Measurements from ENCODE around the gene CBFA2T3. TPM values are rescaled to one million over a fixed set of nuclear protein-coding genes. Genes with fewer than 3 reads are reported as not detected.

CBFA2T3 gene
- total and polyA plus RNA-seq, 2 donors (not counting 1 experiment from before 2014, with no cell fraction given), result 40.8 to 58.3 TPM

DNA sequence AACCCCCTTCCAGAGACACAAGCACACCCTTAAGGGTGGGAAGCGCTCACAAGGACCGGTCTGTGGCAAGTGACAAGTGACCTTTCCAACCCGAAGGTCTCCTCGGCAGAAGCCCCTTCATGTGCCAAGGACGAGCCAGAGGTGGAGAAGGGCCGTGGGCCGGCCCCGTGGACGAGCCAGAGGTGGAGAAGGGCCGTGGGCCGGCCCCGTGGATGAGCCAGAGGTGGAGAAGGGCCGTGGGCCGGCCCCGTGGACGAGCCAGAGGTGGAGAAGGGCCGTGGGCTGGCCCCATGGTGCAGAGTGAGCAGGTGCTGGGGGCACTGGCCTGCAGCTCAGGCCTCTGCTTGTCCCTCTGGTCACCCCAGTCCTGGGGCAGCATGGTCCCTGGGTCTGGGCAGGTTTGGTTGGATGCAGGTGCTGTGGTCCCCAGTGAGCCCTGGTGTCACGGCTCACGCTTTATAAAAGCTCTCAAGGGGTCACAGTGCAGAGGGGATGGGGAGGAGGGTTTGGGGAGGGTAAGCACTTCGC lies 45.6 kb downstream of the CBFA2T3 start:
- Histone ChIP-seq H3K27ac (ENCODE audit: low read length in 2 of 2) (no peak overlapping the region), H2AFZ (ENCODE audit: insufficient read depth, low read depth, low read length, poor library complexity, severe bottlenecking) (no peak overlapping the region), H3K36me3 (replicated peaks in 1 of 2; ENCODE audit: control extremely low read depth in 1 of 2, control insufficient read depth in 1 of 2, extremely low read depth in 1 of 2, insufficient read depth in 2 of 2, low read length in 1 of 2) (peaks cover 0 to 21% of the 10 kb centered on the region in 2 experiments), H3K79me2 (ENCODE audit: control insufficient read depth, insufficient read depth, low read length) (peaks cover 96% of the 10 kb centered on the region), H4K20me1 (ENCODE audit: control insufficient read depth, insufficient read depth, low read length, poor library complexity, severe bottlenecking) (peaks cover 96% of the 10 kb centered on the region), H3K27me3 (replicated peaks in 1 of 4; ENCODE audit: control extremely low read depth in 1 of 4, control insufficient read depth in 3 of 4, insufficient read depth in 4 of 4, low read length in 3 of 4) (no peaks in the 10 kb centered on the region), H3K9ac (ENCODE audit: low read length) (no peak overlapping the region), H3K4me1 (ENCODE audit: control insufficient read depth in 2 of 2, insufficient read depth in 2 of 2, low read length in 2 of 2) (peaks cover 15 to 16% of the 10 kb centered on the region in 2 donors), H3K4me2 (replicated peaks; ENCODE audit: low read depth, low read length, poor library complexity, severe bottlenecking) (no peak overlapping the region), H3K9me3 (ENCODE audit: control extremely low read depth in 1 of 3, control insufficient read depth in 2 of 3, insufficient read depth in 1 of 3, low read length in 2 of 3) (no peaks in the 10 kb centered on the region), H3K4me3 (ENCODE audit: control extremely low read depth in 1 of 5, extremely low read depth in 1 of 5, insufficient read depth in 1 of 5, low read depth in 2 of 5, low read length in 4 of 5) (no peak overlapping the region)
- Mint-ChIP-seq H3K4me3 (no peak overlapping the region), H3K4me1 (peaks cover 34% of the 10 kb centered on the region), H3K27ac (no peak overlapping the region), H3K27me3 (no peaks in the 10 kb centered on the region), H3K9me3 (ENCODE audit: insufficient read depth) (no peaks in the 10 kb centered on the region)
- DNase-seq (no peak), ATAC-seq (ENCODE audit: low read depth) (no peak)
- ChIA-PET POLR2A (no interaction called here), CTCF (no interaction called here)
- no peak for TF ChIP-seq EZH2 (IDR thresholded peaks at IDR 0.05; ENCODE audit: borderline replicate concordance, insufficient read depth, low read depth, low read length, poor library complexity, severe bottlenecking)
- TF ChIP-seq, protein P1, sequence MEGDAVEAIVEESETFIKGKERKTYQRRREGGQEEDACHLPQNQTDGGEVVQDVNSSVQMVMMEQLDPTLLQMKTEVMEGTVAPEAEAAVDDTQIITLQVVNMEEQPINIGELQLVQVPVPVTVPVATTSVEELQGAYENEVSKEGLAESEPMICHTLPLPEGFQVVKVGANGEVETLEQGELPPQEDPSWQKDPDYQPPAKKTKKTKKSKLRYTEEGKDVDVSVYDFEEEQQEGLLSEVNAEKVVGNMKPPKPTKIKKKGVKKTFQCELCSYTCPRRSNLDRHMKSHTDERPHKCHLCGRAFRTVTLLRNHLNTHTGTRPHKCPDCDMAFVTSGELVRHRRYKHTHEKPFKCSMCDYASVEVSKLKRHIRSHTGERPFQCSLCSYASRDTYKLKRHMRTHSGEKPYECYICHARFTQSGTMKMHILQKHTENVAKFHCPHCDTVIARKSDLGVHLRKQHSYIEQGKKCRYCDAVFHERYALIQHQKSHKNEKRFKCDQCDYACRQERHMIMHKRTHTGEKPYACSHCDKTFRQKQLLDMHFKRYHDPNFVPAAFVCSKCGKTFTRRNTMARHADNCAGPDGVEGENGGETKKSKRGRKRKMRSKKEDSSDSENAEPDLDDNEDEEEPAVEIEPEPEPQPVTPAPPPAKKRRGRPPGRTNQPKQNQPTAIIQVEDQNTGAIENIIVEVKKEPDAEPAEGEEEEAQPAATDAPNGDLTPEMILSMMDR (IDR thresholded peaks at IDR 0.05), result no peak
- intact Hi-C loops (cut with micrococcal nuclease), result no loop called here
- 98% methylated on average over 12 of the region's 20 CpGs for WGBS (ENCODE audit: insufficient coverage)

DNA sequence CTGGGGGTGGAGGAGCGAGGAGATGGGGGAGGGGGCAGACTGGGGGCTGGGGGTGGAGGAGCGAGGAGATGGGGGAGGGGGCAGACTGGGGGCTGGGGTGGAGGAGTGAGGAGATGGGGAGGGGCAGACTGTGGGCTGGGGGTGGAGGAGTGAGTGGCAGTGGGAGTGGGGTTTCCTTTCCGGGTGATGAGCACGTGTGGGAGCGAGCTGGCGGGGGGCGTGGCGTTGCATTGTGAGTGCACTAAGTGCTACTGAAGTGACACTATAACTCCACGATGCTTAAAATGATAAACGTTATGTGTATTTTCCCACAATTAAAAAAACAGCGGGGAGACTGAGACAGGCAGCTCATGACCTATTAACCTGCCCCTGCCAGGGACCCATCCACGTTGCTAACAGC lies 46.3 kb downstream of the CBFA2T3 start:
- Mint-ChIP-seq H3K9me3 (ENCODE audit: insufficient read depth) (no peaks in the 10 kb centered on the region), H3K4me1 (peaks cover 34% of the 10 kb centered on the region), H3K4me3 (no peak overlapping the region), H3K27me3 (no peaks in the 10 kb centered on the region), H3K27ac (no peak overlapping the region)
- ATAC-seq (ENCODE audit: low read depth) (no peak), DNase-seq (no peak)
- TF ChIP-seq EZH2 (IDR thresholded peaks at IDR 0.05; ENCODE audit: borderline replicate concordance, insufficient read depth, low read depth, low read length, poor library complexity, severe bottlenecking), result no peak
- TF ChIP-seq, protein P1 (IDR thresholded peaks at IDR 0.05), result no peak
- peaks cover 96% of the 10 kb centered on the region for H3K79me2 ChIP-seq (ENCODE audit: control insufficient read depth, insufficient read depth, low read length)
- H4K20me1 ChIP-seq (ENCODE audit: control insufficient read depth, insufficient read depth, low read length, poor library complexity, severe bottlenecking), result peaks cover 96% of the 10 kb centered on the region
- H3K4me2 ChIP-seq (replicated peaks; ENCODE audit: low read depth, low read length, poor library complexity, severe bottlenecking), result no peak overlapping the region
- H3K4me3 ChIP-seq (ENCODE audit: control extremely low read depth in 1 of 5, extremely low read depth in 1 of 5, insufficient read depth in 1 of 5, low read depth in 2 of 5, low read length in 4 of 5), result no peak overlapping the region
- ChIA-PET CTCF (no interaction called here), POLR2A (no interaction called here)
- H3K4me1 ChIP-seq (ENCODE audit: control insufficient read depth in 2 of 2, insufficient read depth in 2 of 2, low read length in 2 of 2), result peaks cover 11 to 16% of the 10 kb centered on the region in 2 donors
- no peak overlapping the region for H2AFZ ChIP-seq (ENCODE audit: insufficient read depth, low read depth, low read length, poor library complexity, severe bottlenecking)
- H3K27ac ChIP-seq (ENCODE audit: low read length in 2 of 2), result no peak overlapping the region
- 95% methylated on average over 8 of the region's 12 CpGs for WGBS (ENCODE audit: insufficient coverage)
- intact Hi-C loops (cut with micrococcal nuclease), result no loop called here
- no peaks in the 10 kb centered on the region for H3K27me3 ChIP-seq (replicated peaks in 1 of 4; ENCODE audit: control extremely low read depth in 1 of 4, control insufficient read depth in 3 of 4, insufficient read depth in 4 of 4, low read length in 3 of 4)
- H3K36me3 ChIP-seq (replicated peaks in 1 of 2; ENCODE audit: control extremely low read depth in 1 of 2, control insufficient read depth in 1 of 2, extremely low read depth in 1 of 2, insufficient read depth in 2 of 2, low read length in 1 of 2), result peaks cover 0 to 24% of the 10 kb centered on the region in 2 experiments
- no peaks in the 10 kb centered on the region for H3K9me3 ChIP-seq (ENCODE audit: control extremely low read depth in 1 of 3, control insufficient read depth in 2 of 3, insufficient read depth in 1 of 3, low read length in 2 of 3)
- H3K9ac ChIP-seq (ENCODE audit: low read length), result no peak overlapping the region

Data from B cell (primary cell).